NCI-H146 treated with DMSO at 0.1 percent for 48 hours (cell line): ENCODE results near the gene BHLHE41.

Experiments used
- DNase-seq: peaks from one replicate; lab custom pipeline; 2025; ENCODE audit not compliant: unreplicated experiment; lab: John Stamatoyannopoulos, UW

The BHLHE41 gene

DNA sequence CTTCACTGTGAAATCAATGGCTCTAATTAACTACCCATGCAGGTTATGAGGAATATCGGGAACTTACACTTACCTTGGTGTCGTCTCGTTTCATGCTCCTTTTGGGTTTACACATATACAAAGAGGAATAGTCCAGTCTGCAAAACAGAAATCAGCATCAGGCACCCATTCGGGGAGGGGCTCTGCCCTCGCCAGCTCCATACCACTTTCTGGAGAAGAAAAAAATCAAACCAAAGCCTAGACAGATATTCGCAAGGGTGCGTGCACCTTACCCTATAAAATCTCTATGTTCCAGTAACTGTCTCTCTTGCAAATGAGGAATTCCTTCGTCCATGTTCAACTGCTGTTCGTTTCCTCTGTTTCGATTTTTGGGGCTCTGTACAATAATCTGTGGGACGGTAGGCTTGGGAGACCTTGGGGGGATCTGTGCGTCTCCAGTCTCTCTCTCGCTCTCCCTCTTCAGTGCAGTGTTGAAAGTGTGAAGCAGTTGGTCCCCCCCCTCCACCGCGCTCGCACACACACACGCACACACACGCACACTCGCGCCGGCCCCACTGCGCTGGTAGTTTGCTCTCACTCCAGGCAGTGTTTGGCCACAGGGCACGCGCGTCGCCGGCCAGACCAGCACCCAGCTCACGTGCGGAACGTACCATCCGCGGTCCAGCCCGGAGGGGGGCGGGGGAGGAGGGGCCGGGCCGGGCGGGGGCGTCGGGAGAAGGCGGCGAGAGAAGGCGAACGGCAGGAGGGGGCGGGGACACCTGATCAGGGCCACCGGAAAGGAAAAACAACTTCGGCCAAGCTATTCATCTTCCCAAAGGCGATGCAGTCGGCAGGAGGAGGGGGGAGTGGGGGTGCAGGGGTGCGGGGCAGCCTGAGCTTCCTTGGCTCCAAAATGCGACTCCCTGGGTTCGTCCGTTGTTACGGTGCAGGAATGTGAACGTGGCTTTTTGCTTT lies at the start of gene BHLHE41:
Gene BHLHE41, minus strand, starts transcription at position 592 of the 954 bp plus-strand sequence. Its CDS starts 258 bp downstream, at position 334.
- DNase-seq: no peak

DNA sequence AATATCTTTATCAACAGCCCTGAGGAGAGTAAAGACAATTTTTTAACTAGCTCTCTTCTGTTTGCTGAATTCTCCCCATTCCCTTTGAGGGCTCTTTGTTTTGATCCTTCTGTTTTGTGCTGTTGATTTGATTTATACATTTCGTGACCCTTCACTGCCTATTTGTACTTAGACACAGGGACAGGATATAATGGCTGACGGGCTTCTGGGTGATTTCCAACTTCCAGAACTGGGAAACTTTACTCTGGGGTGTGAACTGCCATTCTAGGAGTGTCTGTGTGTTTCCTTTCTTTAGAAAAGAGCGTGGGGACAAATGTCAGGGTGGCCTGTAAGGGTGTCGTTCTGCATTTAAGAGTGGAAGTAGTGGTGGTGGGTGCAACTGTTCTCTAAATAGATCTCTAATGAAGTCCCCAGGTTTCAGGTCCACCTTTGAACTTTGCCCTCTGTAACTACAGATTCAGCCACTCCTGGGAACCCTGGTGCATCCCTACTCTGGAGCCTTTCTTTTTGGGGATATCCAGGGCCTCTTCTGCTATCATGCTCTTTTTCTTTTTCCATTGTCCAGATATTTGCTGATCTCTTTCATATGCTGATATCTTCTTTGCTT lies 48.2 kb upstream of the BHLHE41 start:
- no peak for DNase-seq

DNA sequence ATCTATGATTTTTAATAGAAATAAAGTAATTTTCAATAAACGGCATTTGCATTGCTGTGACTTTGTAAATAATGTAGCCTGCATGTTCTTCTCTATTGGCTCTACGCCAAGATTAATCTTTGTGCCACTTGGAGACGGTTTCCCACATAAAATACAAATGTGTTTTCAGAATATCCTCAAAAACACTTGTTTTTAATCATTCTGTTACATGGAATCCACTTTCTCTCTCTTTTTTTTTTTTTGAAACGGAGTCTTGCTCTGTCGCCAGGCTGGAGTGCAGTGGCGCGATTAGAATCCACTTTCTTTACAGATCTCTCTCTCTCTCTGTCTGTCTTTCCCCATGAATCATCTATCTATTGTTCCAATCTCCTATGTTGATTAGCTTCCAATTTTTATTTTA lies 47.7 kb upstream of the BHLHE41 start:
- DNase-seq: no peak

DNA sequence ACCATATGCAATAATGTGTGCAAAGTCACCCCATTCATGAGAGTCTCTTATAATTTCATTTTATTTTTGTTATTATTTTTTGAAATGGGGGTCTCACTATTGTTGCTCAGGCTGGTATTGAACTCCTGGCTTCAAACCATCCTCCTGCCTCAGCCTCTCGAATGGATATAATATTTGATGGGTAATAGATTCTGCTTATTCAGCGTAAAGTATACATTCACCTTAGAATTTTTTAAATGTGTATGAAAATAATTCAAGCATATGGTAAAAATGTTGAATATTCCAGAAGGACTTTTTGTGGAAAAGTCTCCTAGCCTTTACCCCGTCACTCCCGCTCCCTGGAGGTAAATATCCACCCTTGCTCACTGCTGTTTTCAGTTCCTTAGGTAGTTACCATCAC lies 47.2 kb upstream of the BHLHE41 start:
- DNase-seq: no peak

DNA sequence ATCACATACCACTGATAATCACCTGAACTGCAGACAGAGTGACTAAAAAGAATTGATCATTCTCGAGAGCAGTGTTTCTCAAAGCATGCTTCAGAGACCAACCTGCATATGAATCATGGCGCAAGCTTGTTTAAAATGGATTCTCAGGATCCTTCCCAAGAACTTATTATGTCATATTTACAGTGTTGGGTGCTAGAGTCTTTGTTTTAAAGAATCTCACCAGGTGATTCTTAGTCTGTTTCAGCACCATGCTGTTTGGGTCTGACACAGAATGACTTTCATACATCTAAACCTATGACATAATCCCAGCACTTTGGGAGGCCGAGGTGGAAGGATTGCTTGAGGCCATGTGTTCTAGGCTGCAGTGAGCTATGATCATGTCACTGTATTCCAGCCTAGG lies 39.3 kb upstream of the BHLHE41 start:
- no peak for DNase-seq

DNA sequence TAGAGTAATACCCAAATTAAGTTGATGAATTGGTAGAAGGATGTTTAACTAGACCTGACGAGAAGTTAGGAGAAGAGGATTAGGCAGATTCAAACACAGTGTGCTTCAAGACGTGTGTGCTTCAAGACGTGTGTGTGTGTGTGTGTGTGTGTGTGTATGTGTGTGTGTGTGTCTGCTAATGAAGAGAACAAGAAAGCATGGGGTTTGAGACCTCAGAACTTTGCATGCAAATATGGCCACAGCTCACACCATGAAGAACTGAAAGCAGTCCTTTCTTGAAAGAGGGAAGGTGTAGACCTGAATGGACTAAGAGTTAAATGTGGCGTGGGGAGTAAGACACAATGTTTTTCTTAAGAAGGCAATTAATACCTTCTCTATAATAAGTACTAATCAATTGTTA lies 38.1 kb upstream of the BHLHE41 start:
- no peak for DNase-seq

DNA sequence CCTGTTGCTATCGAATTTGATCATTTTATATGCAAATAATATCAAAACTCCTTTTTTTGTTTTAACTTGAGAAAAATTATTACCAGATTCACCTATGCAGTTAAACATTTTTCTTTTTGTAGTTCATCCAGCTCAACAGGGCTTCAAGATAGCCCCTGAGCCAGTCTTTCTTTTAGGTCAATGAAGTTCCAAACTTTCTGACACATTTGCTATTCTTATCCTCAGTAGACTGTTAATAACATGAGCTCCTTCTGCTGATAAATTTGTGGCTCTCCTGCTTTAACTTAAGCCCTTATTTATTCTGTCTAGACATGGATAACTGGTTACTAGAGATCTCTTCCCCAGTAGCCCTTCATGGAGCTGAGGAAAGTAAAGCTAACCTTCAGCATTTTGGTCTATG lies 37.3 kb upstream of the BHLHE41 start:
- no peak for DNase-seq

DNA sequence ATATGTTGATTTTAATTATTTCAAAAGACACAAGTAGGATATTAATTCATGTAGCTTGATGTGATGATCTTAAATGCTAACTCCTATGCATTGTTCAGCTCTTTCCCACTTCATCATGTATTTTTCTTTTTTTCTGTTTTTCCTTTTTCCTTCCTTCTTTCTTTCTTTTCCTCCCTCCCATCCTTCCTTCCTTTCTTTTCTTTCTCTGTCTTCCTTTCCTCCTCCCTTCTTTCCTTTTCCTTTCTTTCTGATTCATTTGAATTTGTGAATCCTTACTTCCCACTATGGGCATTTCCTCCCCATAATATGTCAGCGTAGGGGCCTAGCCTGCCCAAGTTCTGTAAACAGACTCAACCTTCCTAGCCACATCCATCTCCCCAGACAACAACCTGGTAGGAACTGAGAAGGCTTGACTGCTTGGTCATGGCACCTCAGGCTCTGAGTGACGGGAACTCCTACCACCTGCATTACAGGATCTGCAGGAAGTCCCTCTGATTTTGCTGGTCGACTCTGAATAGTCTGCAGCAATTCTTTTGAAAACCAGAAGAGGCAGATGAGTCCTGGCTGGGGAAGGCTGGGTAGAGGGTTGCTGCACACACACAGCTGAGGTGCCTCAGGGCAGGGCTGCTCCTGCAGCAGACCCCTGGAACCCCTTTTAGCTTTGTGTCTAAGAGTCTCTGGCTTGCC lies 33.4 kb upstream of the BHLHE41 start:
- DNase-seq: no peak

DNA sequence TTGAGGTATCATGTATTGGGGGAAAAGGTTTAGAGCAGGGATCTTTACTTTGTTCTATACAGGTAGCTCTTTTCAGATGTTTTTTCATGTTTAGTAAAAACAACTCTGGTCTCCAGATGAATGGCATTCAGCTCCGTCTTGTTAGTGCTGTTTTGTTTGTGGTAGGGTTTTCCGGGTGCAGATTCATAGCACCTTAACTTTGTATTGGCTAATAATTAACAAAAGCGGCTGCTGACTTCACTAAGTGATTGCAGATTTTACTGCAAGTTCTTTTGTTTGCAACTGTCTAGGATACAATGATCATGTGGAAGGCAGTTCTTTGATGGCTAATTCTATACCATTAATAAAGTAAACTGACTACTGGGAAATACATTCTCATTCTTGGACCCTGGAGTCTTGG lies 32.2 kb upstream of the BHLHE41 start:
- DNase-seq: no peak

DNA sequence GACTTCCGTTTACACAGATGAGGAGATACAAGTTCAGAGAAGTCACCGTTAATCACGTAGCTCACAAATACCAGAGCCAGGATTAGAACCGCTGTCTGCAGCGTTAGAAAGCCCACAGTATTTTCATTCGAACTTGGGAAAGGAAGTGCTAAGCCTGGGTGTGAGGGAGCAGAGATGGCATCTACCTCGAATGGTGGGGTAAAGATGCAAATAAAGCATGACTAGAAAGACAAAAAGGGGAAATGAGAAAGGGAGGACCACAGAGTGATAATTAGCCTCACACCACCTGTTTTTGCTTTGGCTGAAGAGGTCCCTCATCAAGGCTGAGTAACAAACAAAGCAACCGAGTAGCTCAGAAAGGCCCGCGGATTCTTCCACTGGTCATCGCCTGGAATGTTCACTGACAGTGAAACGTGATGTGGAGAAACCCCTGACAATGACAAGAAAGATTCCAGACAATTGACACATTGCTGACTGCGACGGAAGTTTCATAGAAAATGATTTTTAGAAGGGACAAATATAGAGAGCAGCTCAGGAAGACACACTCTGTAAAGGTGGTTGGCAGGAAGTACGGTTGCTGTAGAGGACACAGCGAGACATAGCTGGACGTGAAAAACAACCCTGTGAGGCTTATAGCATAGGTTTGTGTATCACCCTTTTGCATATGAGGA lies 31.5 kb upstream of the BHLHE41 start:
- no peak for DNase-seq

DNA sequence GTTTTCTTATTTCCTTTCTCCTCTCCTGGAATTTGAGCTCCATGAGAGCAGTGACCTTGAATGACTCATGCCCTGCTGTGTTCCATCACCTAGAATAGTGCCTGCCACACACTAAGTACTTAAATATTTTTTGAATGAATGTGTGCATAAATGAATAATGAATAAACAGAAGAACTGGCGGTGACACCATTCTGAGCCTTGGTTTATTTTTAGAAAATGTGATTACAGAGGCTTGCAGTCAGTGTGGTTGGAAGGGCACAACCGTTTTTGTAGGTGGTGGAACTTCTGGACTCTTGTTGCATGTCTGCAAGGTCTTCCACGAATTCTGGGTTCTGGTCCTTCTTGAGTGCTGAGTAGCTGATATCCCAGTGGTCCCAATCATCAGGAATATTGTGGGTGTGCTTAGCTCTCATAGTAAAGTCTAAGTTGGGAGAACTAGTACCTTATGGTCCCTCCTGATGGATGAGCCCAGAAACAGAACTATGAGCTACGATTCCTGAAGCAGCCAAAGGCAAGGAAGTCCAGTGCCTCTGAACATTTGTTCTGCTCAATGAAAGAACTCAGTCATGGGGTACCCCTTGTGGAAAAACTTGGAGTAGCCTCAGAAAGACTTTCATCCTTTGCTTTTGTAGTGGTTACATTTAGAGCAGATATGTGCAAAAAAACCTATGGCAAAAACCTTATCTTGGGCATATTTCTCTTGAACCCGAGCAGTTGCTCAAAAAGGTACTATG lies 28.8 kb upstream of the BHLHE41 start:
- DNase-seq: no peak

DNA sequence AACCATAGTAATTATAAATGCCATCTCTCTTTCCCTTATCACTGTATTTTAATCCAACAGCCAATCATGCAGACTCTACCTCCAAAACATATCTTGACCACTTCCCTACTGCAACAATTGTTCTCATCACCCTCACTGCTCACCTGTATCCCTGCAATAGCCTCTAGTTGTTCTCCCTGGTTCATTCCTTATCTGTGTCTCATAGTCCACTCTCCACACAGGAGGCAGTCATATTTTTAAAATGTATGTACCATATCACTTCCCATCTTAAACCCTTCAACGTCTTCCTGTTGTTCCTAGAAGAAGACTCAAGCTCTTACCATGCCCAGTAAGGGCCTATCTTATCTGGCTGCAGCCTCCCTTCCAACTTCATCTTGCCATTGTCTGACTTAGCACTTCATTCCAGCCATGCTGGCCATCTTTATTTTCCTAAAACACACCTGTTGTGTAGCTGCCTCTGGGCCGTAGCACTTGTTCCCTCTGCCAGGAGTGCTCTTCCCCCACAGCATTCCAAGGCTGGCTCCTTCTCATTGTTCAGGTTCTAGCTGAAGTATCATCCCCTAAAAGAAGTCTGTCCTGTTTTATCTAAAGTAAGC lies 27.8 kb upstream of the BHLHE41 start:
- DNase-seq: no peak

DNA sequence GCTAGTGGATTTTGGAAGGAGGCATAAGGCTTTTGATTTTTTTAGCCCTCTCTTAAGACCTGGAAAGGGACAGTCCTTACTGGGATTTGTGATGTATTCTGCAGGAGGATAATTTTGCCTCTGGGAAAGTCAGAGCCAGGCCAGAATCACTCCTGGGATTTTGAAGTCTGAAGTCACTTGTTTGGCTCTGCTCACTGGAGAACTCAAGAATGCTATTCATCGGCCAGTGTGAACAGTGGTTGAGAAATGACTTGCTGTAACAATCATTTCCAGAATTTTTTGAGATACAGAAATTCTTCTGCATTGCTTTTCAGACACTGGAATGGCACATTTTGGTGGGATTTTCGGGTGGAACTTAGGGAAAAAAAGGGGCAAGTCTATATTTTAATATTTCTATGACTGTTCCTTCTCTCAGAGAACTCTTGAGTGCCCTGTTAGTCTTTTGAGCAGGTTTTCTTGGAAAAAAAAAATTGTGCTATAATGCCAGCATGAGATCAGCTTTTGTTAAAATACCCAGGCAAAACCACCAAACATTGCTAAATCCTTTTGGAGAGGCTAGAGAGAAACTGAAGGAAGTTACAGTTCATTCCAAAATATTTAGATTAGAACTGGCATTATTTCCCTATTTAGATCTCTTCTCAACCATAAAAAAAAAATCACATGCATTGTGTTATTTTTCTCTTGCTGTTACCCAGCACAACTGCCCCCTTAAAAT lies 26.1 kb upstream of the BHLHE41 start:
- no peak for DNase-seq

DNA sequence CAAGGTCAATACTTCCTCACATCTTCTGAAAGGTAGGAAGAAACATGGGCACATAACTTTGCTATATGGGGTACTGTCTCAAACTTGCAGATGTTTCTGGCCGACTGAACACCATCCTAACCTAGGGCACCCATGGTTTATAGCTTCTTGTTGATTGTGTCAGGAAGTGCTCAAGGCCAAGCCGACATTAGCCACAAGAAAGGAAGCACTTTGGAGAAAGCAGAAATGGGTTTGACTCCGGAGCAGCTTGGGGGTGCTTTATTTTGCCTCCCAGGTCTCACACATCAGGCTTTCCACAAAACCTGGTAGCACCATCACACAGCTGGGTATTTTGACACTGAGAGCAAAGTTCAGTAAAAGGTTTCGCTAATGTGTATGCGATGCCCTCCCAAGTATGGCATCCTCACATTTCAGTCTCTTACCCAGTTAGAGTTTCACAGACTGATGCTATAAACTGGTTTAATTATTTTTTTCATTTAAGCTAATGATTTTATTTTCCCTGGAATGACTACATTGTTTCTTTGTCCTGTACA lies 25.2 kb upstream of the BHLHE41 start:
- DNase-seq: no peak

DNA sequence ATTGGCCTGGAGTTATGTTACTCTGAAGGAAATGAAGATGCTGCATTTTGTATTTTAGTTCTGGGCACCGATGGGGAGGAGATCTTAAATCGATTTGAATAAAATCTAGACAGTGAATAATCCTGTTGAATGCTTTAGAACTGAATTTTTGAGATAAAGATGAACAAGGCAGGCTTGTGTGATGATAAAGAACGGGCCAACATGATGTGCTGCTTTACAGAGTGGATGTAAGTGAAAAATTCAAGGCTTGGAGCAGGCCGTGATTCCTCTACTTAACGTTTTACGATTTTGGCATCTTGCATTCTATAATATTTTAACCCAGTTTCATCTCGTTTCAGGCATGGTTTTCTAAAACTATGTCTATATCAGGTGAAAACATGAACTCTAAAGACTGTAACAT lies 23.5 kb upstream of the BHLHE41 start:
- no peak for DNase-seq

DNA sequence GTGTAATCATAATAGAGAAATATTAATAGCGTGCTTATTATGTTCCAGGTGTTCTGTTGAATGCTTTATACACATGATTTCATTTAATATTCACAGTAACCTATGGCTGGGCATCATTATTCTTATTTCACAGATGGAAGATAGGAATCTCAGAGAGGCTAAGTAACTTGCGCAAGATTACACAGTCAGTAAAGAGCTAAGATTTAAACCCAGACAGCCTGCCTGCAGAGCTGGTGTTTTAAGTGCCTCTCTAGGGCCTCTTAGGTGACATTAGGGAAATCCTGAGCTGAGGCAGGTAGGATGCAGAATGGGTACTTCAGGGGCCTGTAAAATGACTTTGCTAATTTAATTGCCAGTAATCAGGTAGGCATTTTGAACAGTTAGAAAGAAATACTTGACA lies 18.5 kb upstream of the BHLHE41 start:
- DNase-seq: no peak

DNA sequence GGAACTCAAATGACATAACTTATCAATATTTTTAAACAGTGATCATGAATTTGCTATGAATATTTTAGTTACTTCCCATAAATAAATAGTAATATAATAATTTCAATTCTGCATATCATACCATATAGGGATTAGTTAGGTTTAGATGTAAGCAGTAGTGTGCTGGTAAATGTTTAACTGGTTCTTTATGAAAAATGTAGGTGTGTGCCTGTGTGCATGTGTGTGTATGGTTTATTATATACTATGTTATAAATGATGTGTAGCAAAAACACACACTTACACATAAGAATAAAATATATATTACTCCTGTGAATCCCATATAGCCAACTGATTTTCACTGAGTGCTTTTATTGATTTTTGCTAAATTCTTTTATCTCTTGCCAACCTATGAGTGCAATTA lies 14.0 kb upstream of the BHLHE41 start:
- DNase-seq: no peak

DNA sequence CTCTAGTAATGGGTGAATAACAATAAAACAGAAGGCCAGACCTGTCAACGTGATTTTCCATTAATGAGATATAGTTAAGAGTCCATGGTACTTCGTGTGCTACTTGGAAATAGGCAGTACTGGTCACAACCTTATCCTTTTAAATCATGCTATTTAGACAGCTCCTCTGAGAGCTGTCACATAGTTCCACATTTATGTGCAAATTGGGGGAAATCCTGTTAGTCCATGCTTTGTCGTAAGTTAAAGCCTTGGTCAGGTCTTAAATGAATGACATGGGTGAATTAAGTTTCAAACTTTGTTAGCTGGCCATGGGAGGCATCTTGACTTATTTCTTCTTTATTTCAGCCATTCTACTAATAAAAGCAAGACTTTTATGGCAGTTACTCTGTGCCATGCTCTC lies 11.9 kb upstream of the BHLHE41 start:
- no peak for DNase-seq

DNA sequence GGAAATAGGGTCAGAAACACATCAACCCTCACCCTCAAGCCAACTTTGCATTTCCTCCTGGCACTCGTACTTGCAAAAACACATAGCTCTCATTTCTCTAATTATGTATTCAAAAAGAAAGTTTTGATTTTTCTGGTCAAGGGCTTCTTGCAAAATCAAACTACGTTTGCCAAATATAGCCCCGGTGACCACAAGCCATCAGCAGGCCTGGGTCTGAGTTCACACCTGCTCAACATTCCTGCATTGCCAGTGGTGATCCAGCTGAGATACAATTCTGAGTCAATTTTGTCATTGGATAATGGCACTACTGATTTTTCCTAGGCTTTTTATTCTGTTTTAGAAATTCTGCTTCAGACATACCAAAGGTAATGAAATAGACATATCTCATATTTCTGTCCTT lies 10.7 kb upstream of the BHLHE41 start:
- no peak for DNase-seq
